ENCODE measurements around the gene LACC1. TPM values are rescaled to one million over a fixed set of nuclear protein-coding genes. Genes with fewer than 3 reads are reported as not detected.
A peak's percentile ranks its signal among the peaks of the same experiment; 100 is the strongest.

Gene LACC1
- total RNA-seq, 1 experiment from 2014 or later: 3.7 TPM

- no peak overlapping the region for H2BK20ac ChIP-seq (ENCODE audit: low read depth, low read length, poor library complexity, severe bottlenecking)
- H3K23me2 ChIP-seq (ENCODE audit: insufficient read length, low read depth, low read length, poor library complexity, severe bottlenecking): peaks cover 14% of the 10 kb centered on the region
- peak overlapping the region; percentile 15 for H3K9ac ChIP-seq (ENCODE audit: extremely low read depth, insufficient read length, low read length)
- H2BK5ac ChIP-seq (ENCODE audit: insufficient read length, low read length): no peak overlapping the region
- H3K4me2 ChIP-seq (ENCODE audit: insufficient read depth, insufficient read length, low read length): peak overlapping the region; percentile 76
- H2BK12ac ChIP-seq (ENCODE audit: insufficient read length, low read depth, low read length): no peak overlapping the region
- no peaks in the 10 kb centered on the region for H3K79me2 ChIP-seq (ENCODE audit: insufficient read depth, low read length)
- peak overlapping the region in 1 of 3 experiments; percentile 75; a peak in 1 of 7 replicates for H3K27ac Mint-ChIP-seq
- H2AFZ ChIP-seq (ENCODE audit: low read length): no peak overlapping the region
- H3K36me3 Mint-ChIP-seq (ENCODE audit: insufficient read depth in 1 of 3, low read depth in 3 of 3): peaks cover 0 to 6% (median 0%) of the 10 kb centered on the region in 3 experiments; a peak in 3 of 7 replicates
- no peaks in the 10 kb centered on the region for H4K20me1 ChIP-seq (ENCODE audit: control insufficient read depth, insufficient read depth, insufficient read length)
- TF ChIP-seq CTCF (conservative IDR thresholded peaks at IDR 0.05): no peak
- peaks cover 36 to 40% of the 10 kb centered on the region in 2 experiments for H3K4me1 Mint-ChIP-seq
- no peak overlapping the region for H3K23ac ChIP-seq (ENCODE audit: insufficient read length, low read depth, low read length)
- peak overlapping the region; percentile 89; the same call in 1 of the 2 replicates for H3K14ac ChIP-seq (ENCODE audit: insufficient read depth, low read length)
- no peak overlapping the region for H3K4ac ChIP-seq (ENCODE audit: low read depth, low read length)
- H4K8ac ChIP-seq (replicated peaks; ENCODE audit: insufficient read length, low read depth, low read length): no peak overlapping the region
- H3K56ac ChIP-seq (ENCODE audit: insufficient read length, low read depth, low read length): no peak overlapping the region
- WGBS (ENCODE audit: extremely low coverage, insufficient read length, low lambda C conversion rate): no CpG with 5 or more reads among the region's 15 CpGs
- no peak for DNase-seq
- peaks cover 4% of the 10 kb centered on the region for H3K4me1 ChIP-seq (ENCODE audit: insufficient read depth, low read length)
- peaks cover 14% of the 10 kb centered on the region for H3K27me3 Mint-ChIP-seq (ENCODE audit: low read depth)
- no peaks in the 10 kb centered on the region for H3K79me1 ChIP-seq (ENCODE audit: insufficient read depth, low read depth, low read length, poor library complexity, severe bottlenecking)
- peak overlapping the region; percentile 82 to 92 for H3K4me3 Mint-ChIP-seq
- no peak overlapping the region for H3K27ac ChIP-seq (ENCODE audit: insufficient read length, low read depth, low read length)
- H3T11ph ChIP-seq (ENCODE audit: low read length): no peak overlapping the region
- H2AK5ac ChIP-seq (ENCODE audit: insufficient read length, low read length): no peak overlapping the region
- H4K5ac ChIP-seq (ENCODE audit: insufficient read length, low read depth, low read length): no peak overlapping the region
- no peak overlapping the region for H4K91ac ChIP-seq (ENCODE audit: insufficient read length, low read depth, low read length)
- H3K27me3 ChIP-seq (ENCODE audit: insufficient read depth, low read length): peaks cover 3% of the 10 kb centered on the region; the same call in 1 of the 2 replicates
- H2BK120ac ChIP-seq (ENCODE audit: low read depth, low read length, poor library complexity, severe bottlenecking): no peak overlapping the region
- no peaks in the 10 kb centered on the region for H3K9me3 ChIP-seq (ENCODE audit: control insufficient read depth, low read depth, low read length)
- H3K9me3 Mint-ChIP-seq: peaks cover 0 to 3% of the 10 kb centered on the region in 2 experiments; a peak in 1 of 5 replicates
- H2BK15ac ChIP-seq (ENCODE audit: low read depth, low read length): no peak overlapping the region
- H3K18ac ChIP-seq (ENCODE audit: insufficient read length, low read depth, low read length): no peak overlapping the region
Measured at GRCh38 chr13:43880214-43880855, 631 bp downstream of the LACC1 start.

Measured in H9 (cell line).